ENCODE data around the gene UBA6.

The UBA6 gene

GRCh38 chr4:67576059-67576466 lies 124.9 kb downstream of the UBA6 start:
- no peak for DNase-seq (ENCODE audit: low read depth)

- no peak for DNase-seq (ENCODE audit: low read depth)
These were observed 125.5 kb downstream of the UBA6 start for GRCh38 chr4:67575232-67576058.

- DNase-seq (ENCODE audit: low read depth) = no peak
These were observed 127.8 kb downstream of the UBA6 start for GRCh38 chr4:67573193-67573592.

- no peak for DNase-seq (ENCODE audit: low read depth)
These were observed 129.0 kb downstream of the UBA6 start for GRCh38 chr4:67571975-67572374.

GRCh38 chr4:67570537-67570936 lies 130.4 kb downstream of the UBA6 start:
- DNase-seq (ENCODE audit: low read depth) = no peak

GRCh38 chr4:67568820-67569219 lies 132.1 kb downstream of the UBA6 start:
- DNase-seq (ENCODE audit: low read depth) = no peak

GRCh38 chr4:67566335-67566734 lies 134.6 kb downstream of the UBA6 start:
- DNase-seq (ENCODE audit: low read depth) = no peak

- DNase-seq (ENCODE audit: low read depth) = no peak
These were observed 135.7 kb downstream of the UBA6 start for GRCh38 chr4:67565284-67565683.
